GM21619 (cell line): ENCODE data around the gene TMEM219.
A peak's percentile ranks its signal among the peaks of the same experiment; 100 is the strongest.
"Not testable (repeated sequence)": the region's sequence is repeated elsewhere in the genome, so short reads cannot be mapped to it uniquely, and the experiment has no call there.

Source experiments
- ATAC-seq: cut with Tn5 transposase; IDR thresholded peaks from one replicate; pipeline ENCODE4 v1.9.1; 2021; ENCODE audit not compliant: unreplicated experiment

The TMEM219 gene

GRCh38 chr16:29950806-29951461, 10.9 kb upstream of the TMEM219 start:
- ATAC-seq = no peak

DNA sequence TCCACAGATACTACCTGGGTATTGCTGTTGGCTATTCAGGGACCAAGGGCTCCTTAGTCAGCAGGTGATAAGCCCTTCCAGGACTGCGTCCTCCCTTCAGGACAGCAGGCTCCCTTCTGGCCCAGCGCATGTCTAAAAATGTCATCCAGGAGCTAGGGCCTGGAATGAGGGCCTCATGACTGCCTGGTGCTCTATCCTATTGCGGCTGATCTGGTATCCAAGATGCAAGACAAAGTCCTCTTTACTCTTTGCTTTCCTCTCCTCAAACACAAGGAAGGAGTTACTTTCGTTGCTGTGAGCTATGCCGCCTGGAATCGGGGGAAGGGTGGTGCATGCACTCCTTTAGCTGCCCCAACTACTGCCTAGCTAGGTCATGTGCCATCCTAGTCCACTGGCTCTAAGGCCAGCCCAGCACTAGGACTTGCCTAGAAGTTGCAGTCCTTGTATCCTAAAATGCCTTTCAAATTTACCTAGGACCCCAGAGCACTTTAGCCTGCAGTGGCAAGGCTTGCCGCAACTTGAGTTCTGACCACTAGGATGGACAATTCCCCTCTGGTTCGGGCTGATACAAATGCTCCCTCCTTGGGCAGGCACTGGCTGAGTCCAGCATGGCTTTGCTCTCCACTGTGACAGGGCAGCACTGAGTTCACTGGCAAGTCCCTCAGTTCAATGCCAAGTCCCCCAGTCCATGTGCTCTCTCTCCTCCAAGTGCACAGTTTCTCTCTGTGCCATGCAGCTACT, 10.1 kb upstream of the TMEM219 start:
- ATAC-seq = no peak

- ATAC-seq = no peak
These were observed 3.1 kb upstream of the TMEM219 start for GRCh38 chr16:29958756-29959155.

- no peak for ATAC-seq
These were observed 2.6 kb upstream of the TMEM219 start for GRCh38 chr16:29959293-29959692.

GRCh38 chr16:29959821-29960220, 2.1 kb upstream of the TMEM219 start:
- ATAC-seq = not testable (repeated sequence)

GRCh38 chr16:29961127-29961478, 776 bp upstream of the TMEM219 start:
- ATAC-seq = no peak

GRCh38 chr16:29962344-29962994, 590 bp downstream of the TMEM219 start:
- ATAC-seq = no peak

DNA sequence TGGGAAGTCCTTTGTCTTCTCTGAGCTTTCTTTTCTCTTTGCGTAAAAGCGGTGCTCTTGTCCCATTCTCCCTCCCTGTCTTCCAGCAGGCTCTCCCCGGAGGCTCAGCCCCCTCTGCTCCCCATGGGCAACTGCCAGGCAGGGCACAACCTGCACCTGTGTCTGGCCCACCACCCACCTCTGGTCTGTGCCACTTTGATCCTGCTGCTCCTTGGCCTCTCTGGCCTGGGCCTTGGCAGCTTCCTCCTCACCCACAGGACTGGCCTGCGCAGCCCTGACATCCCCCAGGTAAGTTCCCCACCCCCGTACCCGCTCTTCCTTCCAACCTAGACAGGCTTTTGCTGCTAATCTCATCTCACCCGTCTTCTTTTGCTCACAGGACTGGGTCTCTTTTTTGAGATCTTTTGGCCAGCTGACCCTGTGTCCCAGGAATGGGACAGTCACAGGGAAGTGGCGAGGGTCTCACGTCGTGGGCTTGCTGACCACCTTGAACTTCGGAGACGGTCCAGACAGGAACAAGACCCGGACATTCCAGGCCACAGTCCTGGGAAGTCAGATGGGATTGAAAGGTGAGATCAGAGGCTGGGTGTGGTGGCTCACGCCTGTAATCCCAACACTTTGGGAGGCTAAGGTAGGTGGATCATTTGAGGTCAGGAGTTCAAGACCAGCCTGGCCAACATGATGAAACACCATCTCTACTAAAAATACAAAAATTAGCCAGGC, 1.3 kb downstream of the TMEM219 start:
- ATAC-seq = no peak

- no peak for ATAC-seq
These were observed 6.3 kb downstream of the TMEM219 start for GRCh38 chr16:29968205-29968604.

GRCh38 chr16:29971304-29971703, 9.4 kb downstream of the TMEM219 start:
- ATAC-seq = no peak

GRCh38 chr16:29972500-29972899, 10.6 kb downstream of the TMEM219 start:
- no peak for ATAC-seq

DNA sequence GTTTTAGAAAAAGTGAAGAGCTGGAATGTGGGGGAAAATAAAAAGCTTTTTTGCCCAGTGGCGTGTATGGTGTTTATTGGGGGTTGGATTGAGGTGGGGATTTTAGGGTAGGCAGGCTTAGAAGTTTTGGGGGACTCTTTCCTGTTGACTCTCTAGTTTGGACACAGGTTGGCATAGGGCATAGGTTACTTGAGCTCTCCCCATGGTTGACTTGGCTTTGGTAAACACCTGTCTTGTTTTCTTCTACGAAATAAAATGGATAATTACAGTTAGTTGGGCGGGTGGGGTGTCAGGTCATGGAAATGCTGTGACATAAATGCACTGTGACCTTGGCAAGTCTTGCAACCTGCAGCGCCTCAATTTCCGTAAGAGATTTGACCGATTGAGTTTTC, 11.1 kb downstream of the TMEM219 start:
- no peak for ATAC-seq

GRCh38 chr16:29973384-29974246, 11.7 kb downstream of the TMEM219 start, which contains the start of gene TAOK2:
TAOK2 (plus strand) TSS chr16:29973868; CDS start chr16:29977773, 3,905 bp downstream.
- peak; percentile 80 for ATAC-seq

GRCh38 chr16:29974291-29975133, 12.6 kb downstream of the TMEM219 start:
- peak; percentile 1 for ATAC-seq

- ATAC-seq = no peak
These were observed 13.3 kb downstream of the TMEM219 start for GRCh38 chr16:29975134-29975538.

GRCh38 chr16:29975811-29976511, 14.1 kb downstream of the TMEM219 start:
- no peak for ATAC-seq

- no peak for ATAC-seq
These were observed 15.4 kb downstream of the TMEM219 start for GRCh38 chr16:29977063-29977825.

GRCh38 chr16:29978081-29978480, 16.2 kb downstream of the TMEM219 start:
- ATAC-seq = no peak
